HCT116 (cell line): ENCODE results near the gene NUDT14. TPM values are rescaled to one million over a fixed set of nuclear protein-coding genes. Genes with fewer than 3 reads are reported as not detected.

Source experiments
- ATAC-seq: fragments of 200-7000 bp; cut with Tn5 transposase; 2 replicates; pipeline ENCODE4 v1.9.1; 2020; ENCODE audit warnings: mild to moderate bottlenecking, moderate library complexity
- BruUV-seq: library from RNA; stranded (reverse); fragments of 400-500 nt; replicated peaks from 2 replicates; lab custom pipeline; 2021; lab: Mats Ljungman, UMichigan
- CTCF ChIA-PET: fragments of 300-600 bp; sonication (Branson Sonifier 250); formaldehyde crosslinking; loops from one replicate; lab custom pipeline; 2021; ENCODE audit warnings: antibody characterized with exemption; lab: Charles Lee
- POLR2A ChIA-PET: fragments of 300-600, 350-600 bp; sonication (Branson Sonifier 250); formaldehyde crosslinking; loops from one replicate; lab custom pipeline; 2021; ENCODE audit warnings: antibody characterized with exemption; lab: Charles Lee
- RAD21 ChIA-PET, 2 experiments: fragments of 300-600 bp; sonication (Branson Sonifier 250); formaldehyde crosslinking; loops; one replicate each; lab custom pipeline; 2023; ENCODE audit warnings: low total read pairs in 2 of 2; ENCODE audit not compliant: uncharacterized antibody in 2 of 2, unreplicated experiment in 2 of 2, low non-redundant PET in 1 of 2; lab: Charles Lee
- DNase-seq: peaks from one replicate; pipeline ENCODE4 v3.0.0-alpha.2; 2010; ENCODE audit warnings: low read depth, low spot score
- H2AFZ ChIP-seq: fragments of 200-600 bp; shearing (Covaris generic), sonication (generic); 2 replicates; pipeline ENCODE4 v1.6.1; 2017; ENCODE audit warnings: low read depth, mixed run types, mixed read lengths, antibody characterized with exemption, low read length; ENCODE audit not compliant: poor library complexity, severe bottlenecking
- H3K27ac ChIP-seq: 2 replicates; pipeline ENCODE4 v1.5.1; 2012; ENCODE audit warnings: low read depth, low read length
- H3K27me3 ChIP-seq: fragments of 200-600 bp; sonication (generic); 2 replicates; pipeline ENCODE4 v1.6.1; 2016; ENCODE audit warnings: mixed run types, low read length, mixed read lengths; ENCODE audit not compliant: insufficient read depth
- H3K36me3 ChIP-seq, 2 experiments: fragments of 200-500 bp in 1 of 2; fragments of 200-600 bp in 1 of 2; sonication (Bioruptor generic) in 1 of 2; sonication (generic) in 1 of 2; 2 replicates each; pipeline versions ENCODE4 v1.5.1 to v1.6.1; 2014 to 2016; ENCODE audit warnings: low read length in 2 of 2, inconsistent platforms in 1 of 2, mixed read lengths in 1 of 2, mixed run types in 1 of 2; ENCODE audit not compliant: insufficient read depth in 2 of 2, control insufficient read depth in 1 of 2
- H3K4me1 ChIP-seq, 2 experiments: fragments of 200-600 bp in 1 of 2; sonication (generic) in 1 of 2; 2 replicates each; pipeline versions ENCODE4 v1.5.1 to v1.6.1; 2012 to 2017; ENCODE audit warnings: low read length in 2 of 2, inconsistent platforms in 1 of 2, mild to moderate bottlenecking in 1 of 2, mixed read lengths in 1 of 2, mixed run types in 1 of 2, moderate library complexity in 1 of 2; ENCODE audit not compliant: insufficient read depth in 2 of 2, control insufficient read depth in 1 of 2
- H3K4me2 ChIP-seq: fragments of 200-600 bp; sonication (generic); 2 replicates; pipeline ENCODE4 v1.6.1; 2017; ENCODE audit warnings: mixed run types, low read length, mixed read lengths
- H3K4me3 ChIP-seq, 2 experiments: fragments of 200-600 bp in 1 of 2; sonication (generic) in 1 of 2; replicated peaks in 1 of 2; 2 replicates each; pipeline ENCODE4 v1.5.1; 2011 to 2016; ENCODE audit warnings: low read length in 2 of 2, control low read depth in 1 of 2, low read depth in 1 of 2, mild to moderate bottlenecking in 1 of 2, mixed read lengths in 1 of 2, mixed run types in 1 of 2
- H3K79me2 ChIP-seq: fragments of 200-600 bp; sonication (generic); 2 replicates; pipeline ENCODE4 v1.6.1; 2017; ENCODE audit warnings: mild to moderate bottlenecking, mixed run types, low read length, moderate library complexity, mixed read lengths; ENCODE audit not compliant: insufficient read depth
- H3K9ac ChIP-seq: fragments of 200-600 bp; sonication (generic); 2 replicates; pipeline ENCODE4 v1.6.1; 2016; ENCODE audit warnings: low read length, mixed read lengths
- H3K9me2 ChIP-seq: fragments of 200-600 bp; sonication (generic), shearing (Covaris generic); 2 replicates; pipeline ENCODE4 v1.6.1; 2017; ENCODE audit warnings: mixed run types, mild to moderate bottlenecking, moderate library complexity; ENCODE audit not compliant: insufficient read depth
- H3K9me3 ChIP-seq, 2 experiments: fragments of 200-500 bp in 1 of 2; fragments of 200-600 bp in 1 of 2; sonication (Bioruptor generic) in 1 of 2; sonication (generic) in 1 of 2; 2 replicates each; pipeline ENCODE4 v1.6.1; 2014 to 2017; ENCODE audit warnings: low read length in 2 of 2, mixed read lengths in 2 of 2, inconsistent platforms in 1 of 2, low read depth in 1 of 2, mild to moderate bottlenecking in 1 of 2, mixed run types in 1 of 2, moderate library complexity in 1 of 2; ENCODE audit not compliant: control insufficient read depth in 1 of 2, insufficient read depth in 1 of 2
- H4K20me1 ChIP-seq: fragments of 200-600 bp; sonication (generic), shearing (Covaris generic); 2 replicates; pipeline ENCODE4 v1.6.1; 2017; ENCODE audit warnings: mixed run types, mild to moderate bottlenecking, moderate library complexity; ENCODE audit not compliant: insufficient read depth
- CBX3 ChIP-seq: IDR thresholded peaks from 2 replicates; pipeline ENCODE4 v1.6.1; 2012; ENCODE audit warnings: low read depth
- CEBPB ChIP-seq: IDR thresholded peaks from 2 replicates; pipeline ENCODE4 v1.6.1; 2012; ENCODE audit warnings: low read depth
- EGR1 ChIP-seq: IDR thresholded peaks from 2 replicates; pipeline ENCODE4 v1.6.1; 2012; ENCODE audit warnings: low read depth
- ELF1 ChIP-seq: IDR thresholded peaks from 2 replicates; pipeline ENCODE4 v1.6.1; 2012; ENCODE audit warnings: low read depth, borderline replicate concordance
- EZH2 ChIP-seq: fragments of 200-600 bp; sonication (generic); IDR thresholded peaks from 2 replicates; pipeline ENCODE4 v1.6.1; 2017; ENCODE audit warnings: antibody characterized with exemption, mixed run types
- EZH2phosphoT487 ChIP-seq: fragments of 200-600 bp; IDR thresholded peaks from 2 replicates; pipeline ENCODE4 v1.6.1; 2018; ENCODE audit warnings: antibody characterized with exemption, borderline replicate concordance
- FOSL1 ChIP-seq: IDR thresholded peaks from 2 replicates; pipeline ENCODE4 v1.6.1; 2012; ENCODE audit warnings: low read depth
- JUND ChIP-seq: IDR thresholded peaks from 2 replicates; pipeline ENCODE4 v1.6.1; 2012
- POLR2A ChIP-seq: IDR thresholded peaks from 2 replicates; pipeline ENCODE4 v1.7.0; 2011; ENCODE audit warnings: borderline replicate concordance; ENCODE audit not compliant: insufficient read depth, insufficient read length; ENCODE audit errors: extremely low read depth
- RAD21 ChIP-seq: IDR thresholded peaks from 2 replicates; pipeline ENCODE4 v1.6.1; 2012; ENCODE audit warnings: low read depth, mild to moderate bottlenecking
- SIN3A ChIP-seq: IDR thresholded peaks from 2 replicates; pipeline ENCODE4 v1.6.1; 2012; ENCODE audit warnings: low read depth
- SP1 ChIP-seq: IDR thresholded peaks from 2 replicates; pipeline ENCODE4 v1.6.1; 2012; ENCODE audit warnings: low read depth
- SRF ChIP-seq: IDR thresholded peaks from 2 replicates; pipeline ENCODE4 v1.6.1; 2012; ENCODE audit warnings: low read depth
- TCF7L2 ChIP-seq: IDR thresholded peaks from 2 replicates; pipeline ENCODE4 v1.7.0; 2011; ENCODE audit warnings: borderline replicate concordance, inconsistent platforms; ENCODE audit not compliant: insufficient read depth, insufficient read length; ENCODE audit errors: extremely low read depth
- YY1 ChIP-seq: IDR thresholded peaks from 2 replicates; pipeline ENCODE4 v1.6.1; 2011; ENCODE audit warnings: low read length, low read depth, moderate library complexity, mild to moderate bottlenecking; ENCODE audit not compliant: insufficient replicate concordance; ENCODE audit errors: extremely low read depth
- ZFX ChIP-seq: fragments of 450-650 bp; IDR thresholded peaks from 2 replicates; pipeline ENCODE4 v1.6.1; 2017
- ZNF274 ChIP-seq: fragments of 200-500 bp; sonication (Bioruptor generic); IDR thresholded peaks from 2 replicates; pipeline ENCODE4 v1.6.1; 2014; ENCODE audit warnings: mild to moderate bottlenecking, low read depth, low read length, inconsistent platforms
- intact Hi-C: fragments of 100-400 bp; cut with micrococcal nuclease; formaldehyde crosslinking; loops from 2 replicates; pipeline ENCODE4 v1.10.0; 2022
- total RNA-seq: library from RNA; stranded (reverse); gene quantifications from one replicate; pipeline ENCODE4 v1.2.1, GENCODE V29; 2021; ENCODE audit not compliant: unreplicated experiment
- TF ChIP-seq, protein P1 (sequence below), 3 experiments: fragments of 200-600 bp in 1 of 3; sonication (generic) in 1 of 3; IDR thresholded peaks in 2 of 3; conservative IDR thresholded peaks in 1 of 3; 2 replicates each; pipeline ENCODE4 v1.5.1; 2012 to 2017; ENCODE audit warnings: low read depth in 2 of 3, low read length in 2 of 3, antibody characterized with exemption in 1 of 3, borderline replicate concordance in 1 of 3, control low read depth in 1 of 3, mild to moderate bottlenecking in 1 of 3, mixed read lengths in 1 of 3, mixed run types in 1 of 3, moderate library complexity in 1 of 3; ENCODE audit not compliant: insufficient read depth in 1 of 3

NUDT14 gene
- total RNA-seq, 1 experiment from 2014 or later = 56.1 TPM

GRCh38 chr14:105173145-105173544 is 8.0 kb downstream of the NUDT14 start:
- Histone ChIP-seq H3K79me2 (no peaks in the 10 kb centered on the region), H4K20me1 (no peaks in the 10 kb centered on the region), H2AFZ (no peak overlapping the region), H3K4me2 (no peak overlapping the region), H3K27me3 (no peaks in the 10 kb centered on the region), H3K9ac (no peak overlapping the region), H3K4me1 (peaks cover 27 to 43% of the 10 kb centered on the region in 2 experiments), H3K9me3 (no peaks in the 10 kb centered on the region), H3K9me2 (no peaks in the 10 kb centered on the region), H3K4me3 (no peak overlapping the region), H3K36me3 (no peaks in the 10 kb centered on the region), H3K27ac (no peak overlapping the region)
- intact Hi-C loops = no loop called here
- ChIA-PET CTCF (no interaction called here), POLR2A (no interaction called here), RAD21 (interaction anchor here in 1 of 2 experiments (0.6 kb wide), 1 partner anchor 87 kb away, joined by 9 read pairs; no protein-coding TSS in a partner anchor)
- no peak for TF ChIP-seq JUND
- TF ChIP-seq YY1 = no peak
- no peak for TF ChIP-seq ZNF274
- DNase-seq (no peak), ATAC-seq (no peak)
- no TSS peak for BruUV-seq

GRCh38 chr14:105172476-105172875 is 8.6 kb downstream of the NUDT14 start:
- Histone ChIP-seq H3K4me2 (no peak overlapping the region), H2AFZ (no peak overlapping the region), H3K4me3 (no peak overlapping the region), H3K27ac (no peak overlapping the region), H3K9ac (no peak overlapping the region), H3K9me3 (no peaks in the 10 kb centered on the region), H3K9me2 (no peaks in the 10 kb centered on the region), H3K79me2 (peaks cover 3% of the 10 kb centered on the region; the same call in 1 of the 2 replicates), H3K4me1 (peaks cover 27 to 47% of the 10 kb centered on the region in 2 experiments), H3K36me3 (no peaks in the 10 kb centered on the region)
- DNase-seq = no peak
- intact Hi-C loops = no loop called here
- no peak for ATAC-seq
- TF ChIP-seq EZH2phosphoT487 (no peak), RAD21 (no peak), FOSL1 (no peak), ZNF274 (no peak), EZH2 (no peak), TCF7L2 (no peak), SP1 (no peak), POLR2A (no peak), SRF (no peak), ELF1 (no peak), SIN3A (no peak), JUND (no peak), CBX3 (no peak), ZFX (no peak), CEBPB (no peak), EGR1 (no peak), YY1 (no peak)
- TF ChIP-seq, protein P1, sequence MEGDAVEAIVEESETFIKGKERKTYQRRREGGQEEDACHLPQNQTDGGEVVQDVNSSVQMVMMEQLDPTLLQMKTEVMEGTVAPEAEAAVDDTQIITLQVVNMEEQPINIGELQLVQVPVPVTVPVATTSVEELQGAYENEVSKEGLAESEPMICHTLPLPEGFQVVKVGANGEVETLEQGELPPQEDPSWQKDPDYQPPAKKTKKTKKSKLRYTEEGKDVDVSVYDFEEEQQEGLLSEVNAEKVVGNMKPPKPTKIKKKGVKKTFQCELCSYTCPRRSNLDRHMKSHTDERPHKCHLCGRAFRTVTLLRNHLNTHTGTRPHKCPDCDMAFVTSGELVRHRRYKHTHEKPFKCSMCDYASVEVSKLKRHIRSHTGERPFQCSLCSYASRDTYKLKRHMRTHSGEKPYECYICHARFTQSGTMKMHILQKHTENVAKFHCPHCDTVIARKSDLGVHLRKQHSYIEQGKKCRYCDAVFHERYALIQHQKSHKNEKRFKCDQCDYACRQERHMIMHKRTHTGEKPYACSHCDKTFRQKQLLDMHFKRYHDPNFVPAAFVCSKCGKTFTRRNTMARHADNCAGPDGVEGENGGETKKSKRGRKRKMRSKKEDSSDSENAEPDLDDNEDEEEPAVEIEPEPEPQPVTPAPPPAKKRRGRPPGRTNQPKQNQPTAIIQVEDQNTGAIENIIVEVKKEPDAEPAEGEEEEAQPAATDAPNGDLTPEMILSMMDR (IDR thresholded peaks at IDR 0.05 in 2 of 3, conservative IDR thresholded peaks at IDR 0.05 in 1 of 3; ENCODE audit: borderline replicate concordance in 1 of 3, insufficient read depth in 1 of 3, low read depth in 2 of 3, low read length in 2 of 3) = no peak
- TF ChIP-seq, all 23 proteins: peak for 0
- no TSS peak for BruUV-seq
- POLR2A ChIA-PET = no interaction called here
- Histone ChIP-seq H3K27me3 (no peaks in the 10 kb centered on the region), H4K20me1 (no peaks in the 10 kb centered on the region)
- CTCF ChIA-PET = no interaction called here
- RAD21 ChIA-PET = interaction anchor here in 1 of 2 experiments (0.6 kb wide), 1 partner anchor 86 kb away, joined by 9 read pairs; no protein-coding TSS in a partner anchor
